Heart right ventricle (tissue), 16 donors: ENCODE results near the gene REM2. TPM values are rescaled to one million over a fixed set of nuclear protein-coding genes. Genes with fewer than 3 reads are reported as not detected.

Experiments
- ATAC-seq, 8 donors: fragments of 200-7000 bp; cut with Tn5 transposase; one replicate each; pipeline ENCODE4 v1.9.1; 2020; ENCODE audit warnings: mild to moderate bottlenecking in 8 of 8, moderate library complexity in 8 of 8, moderate number of reproducible peaks in 1 of 8
- DNase-seq, 2 donors: peaks; one replicate each; pipeline ENCODE4 v3.0.0-alpha.2; 2020
- H3K27ac ChIP-seq, 10 donors: fragments of 200-600 bp; sonication (generic) in 2 of 10; one replicate each; pipeline versions ENCODE4 v1.5.0 to v1.8.0; 2020 to 2022; ENCODE audit warnings: mild to moderate bottlenecking in 3 of 10
- H3K27me3 ChIP-seq, 7 donors: fragments of 200-600 bp; one replicate each; pipeline ENCODE4 v1.8.0; 2021 to 2022; ENCODE audit warnings: mild to moderate bottlenecking in 2 of 7
- H3K36me3 ChIP-seq, 9 donors: fragments of 200-600 bp; sonication (generic) in 1 of 9; one replicate each; pipeline versions ENCODE4 v1.5.0 to v1.8.0; 2020 to 2022; ENCODE audit warnings: mild to moderate bottlenecking in 2 of 9
- H3K4me1 ChIP-seq, 9 donors: fragments of 200-600 bp; sonication (generic) in 1 of 9; one replicate each; pipeline versions ENCODE4 v1.5.0 to v1.8.0; 2020 to 2022; ENCODE audit warnings: mild to moderate bottlenecking in 4 of 9
- H3K4me3 ChIP-seq, 10 donors: fragments of 200-600 bp; sonication (generic) in 2 of 10; one replicate each; pipeline versions ENCODE4 v1.5.0 to v1.8.0; 2020 to 2022; ENCODE audit warnings: mild to moderate bottlenecking in 7 of 10, moderate library complexity in 2 of 10
- H3K9me3 ChIP-seq, 11 donors: fragments of 200-600 bp in 10 of 11; sonication (generic) in 2 of 11; one replicate each; pipeline versions ENCODE4 v1.5.0 to v1.8.0; 2013 to 2022; ENCODE audit warnings: mild to moderate bottlenecking in 2 of 11, control low read depth in 1 of 11, moderate library complexity in 1 of 11
- CTCF ChIP-seq, 9 donors: fragments of 200-600 bp; sonication (generic) in 2 of 9; IDR thresholded peaks; one replicate each; pipeline versions ENCODE4 v1.5.0 to v1.8.0; 2021 to 2022; ENCODE audit warnings: antibody characterized with exemption in 9 of 9, mild to moderate bottlenecking in 5 of 9, moderate library complexity in 1 of 9
- WGBS, 2 donors: extraction: QIAGEN DNeasy Blood & Tissue Kit; methylation state at CpG; one replicate each; pipeline ENCODE4 v1.1.7; 2013; ENCODE audit warnings: inconsistent platforms in 1 of 2; 5-methylcytosine and 5-hydroxymethylcytosine counted together
- intact Hi-C, 10 donors: fragments of 100-400 bp; cut with DNase I; formaldehyde crosslinking; loops; one replicate each; pipeline versions ENCODE4 v1.11.1 to v1.14.2; 2022
- long read RNA-seq, 3 donors: library from polyadenylated mRNA; unstranded; transcript quantifications; one replicate each; pipeline ENCODE4 v2.0.0, GENCODE V29; 2020 to 2021
- polyA plus RNA-seq, 2 donors: library from polyadenylated mRNA; stranded (reverse); fragments of 200-250 nt; gene quantifications; one replicate each; pipeline ENCODE4 v1.2.3, GENCODE V29; 2013
- total RNA-seq, 10 donors: library from RNA; stranded (reverse); fragmentation: NEBNext Ultra II Directional in 3 of 10; extraction: Animal tissue kit (Norgen Biotek cat#: 25700) in 3 of 10; gene quantifications; one replicate each; pipeline versions ENCODE4 v1.2.1 to v1.2.4, GENCODE V29; 2021 to 2023
- donor health status: Arrhythmogenic right ventricular cardiomyopathy.
- donor health status: ischemic (EF 13 %, LVEDD 7.1; RV severe dilation, severe dysfunction).
- donor health status: healthy with polysubstance abuse.
- donor health status: DM: no; HTN: yes; CAD: no.
- donor health status: DM: no; HTN: no; CAD: no.
- donor health status: ischemic (EF 25% LVEDD 6.9; RV normal size, moderate dysfunction).
- donor health status: ischemic (EF 25% LVEDD 5.7; RV mildly dilated, moderate dysfunction).
- donor health status: healthy.
- donor health status: DM: yes; HTN: yes; CAD: no.
- donor health status: Ischemic cardiomyopathy.
- donor health status: ischemic (EF 35%, LVEDD 5.7; RV mildly dilated, moderate dysfunction).
- donor health status: nonischemic (EF 11% LVEDD 7.7; RV severe dilation, severe dysfunction).
- donor health status: DM: yes; HTN: yes; CAD: no.
- donor health status: PGD.
- donor health status: ischemic (EF 29% LVEDD 5.4; RV normal size, mild dysfunction).
- donor health status: nonischemic (EF 23%, LVEDD 6.1; RV moderate dilation, normal function).

REM2 gene
- total RNA-seq: under 1 TPM in 4 of 10 donors, not detected in 6; 0.14 to 0.25 (median 0.18) TPM
- under 1 TPM; 0.07 to 0.22 TPM for polyA plus RNA-seq
- long read RNA-seq, donor 1: 0 reads
- long read RNA-seq, donor 2, partial matches to known transcripts: 0 of 1 reads
- long read RNA-seq, donor 2, other reads (novel, unspliced or antisense): 1 of 1 reads
- long read RNA-seq, donor 3, partial matches to known transcripts: 0 of 1 reads
- long read RNA-seq, donor 3, other reads (novel, unspliced or antisense): 1 of 1 reads

GRCh38 chr14:22883173-22883976 lies at the start of gene REM2:
Gene REM2 (plus strand): TSS chr14:22883222. CDS start chr14:22883288, 66 bp downstream.
- intact Hi-C loops: no loop called here
- peaks cover 0 to 10% (median 3%) of the 10 kb centered on the region in 7 donors for H3K27me3 ChIP-seq
- 29 to 31% methylated on average over 15 of the region's 15 CpGs for WGBS, 2 donors

GRCh38 chr14:22835505-22835904 lies 47.5 kb upstream of the REM2 start:
- Histone ChIP-seq H3K4me3 (no peak overlapping the region), H3K36me3 (peaks cover 0 to 43% (median 0%) of the 10 kb centered on the region in 9 donors), H3K27me3 (peaks cover 0 to 9% (median 0%) of the 10 kb centered on the region in 7 donors), H3K4me1 (peaks cover 7 to 44% (median 34%) of the 10 kb centered on the region in 9 donors), H3K9me3 (no peaks in the 10 kb centered on the region), H3K27ac (peak overlapping the region in 6 of 10 donors; percentile 91 to 97 (median 94))
- WGBS, 2 donors: 71 to 79% methylated on average over 3 of the region's 3 CpGs
- ATAC-seq: no peak
- no peak for TF ChIP-seq CTCF (IDR thresholded peaks at IDR 0.05)
- DNase-seq: no peak
- intact Hi-C loops: no loop called here

More at GRCh38 chr14:22883173-22883976, at the start of gene REM2:
- Histone ChIP-seq H3K4me3 (no peak within 1 kb of the TSS), H3K4me1 (peaks cover 0 to 30% (median 7%) of the 10 kb centered on the region in 9 donors), H3K36me3 (peaks cover 0 to 16% (median under 1%) of the 10 kb centered on the region in 9 donors), H3K9me3 (no peaks in the 10 kb centered on the region), H3K27ac (no peak within 1 kb of the TSS)
- TF ChIP-seq CTCF (IDR thresholded peaks at IDR 0.05): no peak
- no peak for DNase-seq
- ATAC-seq: no peak

- Histone ChIP-seq H3K9me3 (no peaks in the 10 kb centered on the region), H3K4me1 (peaks cover 7 to 47% (median 30%) of the 10 kb centered on the region in 9 donors), H3K27me3 (peaks cover 0 to 9% (median 0%) of the 10 kb centered on the region in 7 donors), H3K27ac (peak within 1 kb of the TSS; percentile 86 to 98 (median 94)), H3K4me3 (peak within 1 kb of the TSS; percentile 59 to 96 (median 88)), H3K36me3 (peaks cover 0 to 49% (median under 1%) of the 10 kb centered on the region in 9 donors)
- TF ChIP-seq CTCF (IDR thresholded peaks at IDR 0.05): peak in 8 of 9 donors; percentile 23 to 71 (median 42)
- peak; percentile 74 to 88 (median 81) for ATAC-seq
- peak; percentile 76 to 77 for DNase-seq
- WGBS, 2 donors: 1% methylated on average over 46 of the region's 46 CpGs
- intact Hi-C loops: loop anchor here in 3 of 10 donors (1.0 to 2.0 kb wide), 3 partner anchors 7 to 16 kb away; partner anchors contain the start of gene MRPL52 (in 1 of the 3)
Observed at GRCh38 chr14:22836301-22837113, 46.5 kb upstream of the REM2 start, which contains the start of gene MMP14. Gene MMP14 (plus strand): TSS chr14:22836585. CDS start chr14:22836818, 233 bp downstream.
